ENCODE measurements around the gene IFT20. TPM values are rescaled to one million over a fixed set of nuclear protein-coding genes. Genes with fewer than 3 reads are reported as not detected.

IFT20 gene
- polyA plus RNA-seq, 1 donor (not counting 4 experiments of a cell fraction or from before 2014, with no cell fraction given): 28.7 TPM

DNA sequence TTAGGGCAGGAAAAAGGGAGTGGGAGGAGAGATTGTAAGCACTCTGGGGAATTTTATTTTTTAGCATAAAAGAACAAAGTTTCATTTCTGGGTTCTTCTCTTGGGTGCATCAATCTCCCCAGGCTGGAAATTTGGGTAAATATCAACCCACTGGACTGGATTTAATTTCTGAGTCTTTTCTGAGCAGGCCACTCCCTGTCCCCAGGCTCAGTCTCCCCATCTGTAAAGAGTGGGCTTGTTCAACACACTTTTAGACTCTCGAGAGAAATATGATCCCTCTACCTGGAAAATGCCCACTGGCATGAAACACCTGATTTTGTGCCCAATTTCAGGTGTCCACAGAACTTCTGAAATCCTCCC is 35.5 kb upstream of the IFT20 start:
- TF ChIP-seq, protein P1, sequence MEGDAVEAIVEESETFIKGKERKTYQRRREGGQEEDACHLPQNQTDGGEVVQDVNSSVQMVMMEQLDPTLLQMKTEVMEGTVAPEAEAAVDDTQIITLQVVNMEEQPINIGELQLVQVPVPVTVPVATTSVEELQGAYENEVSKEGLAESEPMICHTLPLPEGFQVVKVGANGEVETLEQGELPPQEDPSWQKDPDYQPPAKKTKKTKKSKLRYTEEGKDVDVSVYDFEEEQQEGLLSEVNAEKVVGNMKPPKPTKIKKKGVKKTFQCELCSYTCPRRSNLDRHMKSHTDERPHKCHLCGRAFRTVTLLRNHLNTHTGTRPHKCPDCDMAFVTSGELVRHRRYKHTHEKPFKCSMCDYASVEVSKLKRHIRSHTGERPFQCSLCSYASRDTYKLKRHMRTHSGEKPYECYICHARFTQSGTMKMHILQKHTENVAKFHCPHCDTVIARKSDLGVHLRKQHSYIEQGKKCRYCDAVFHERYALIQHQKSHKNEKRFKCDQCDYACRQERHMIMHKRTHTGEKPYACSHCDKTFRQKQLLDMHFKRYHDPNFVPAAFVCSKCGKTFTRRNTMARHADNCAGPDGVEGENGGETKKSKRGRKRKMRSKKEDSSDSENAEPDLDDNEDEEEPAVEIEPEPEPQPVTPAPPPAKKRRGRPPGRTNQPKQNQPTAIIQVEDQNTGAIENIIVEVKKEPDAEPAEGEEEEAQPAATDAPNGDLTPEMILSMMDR (optimal IDR thresholded peaks at IDR 0.05 in 1 of 3, IDR thresholded peaks at IDR 0.05 in 1 of 3, conservative IDR thresholded peaks at IDR 0.05 in 1 of 3; ENCODE audit: extremely low read depth in 1 of 3, insufficient read depth in 2 of 3, low read length in 3 of 3): no peak
- TF ChIP-seq EZH2 (IDR thresholded peaks at IDR 0.05; ENCODE audit: low read length): no peak
- dilution Hi-C loops (cut with MboI; ENCODE audit: extremely low pct_ligation_motif_present, low sequenced_read_pairs): no loop called here
- Histone ChIP-seq H3K27ac (ENCODE audit: control insufficient read depth, insufficient read depth, low read length) (no peak overlapping the region), H3K36me3 (ENCODE audit: control insufficient read depth in 2 of 2, extremely low read depth in 1 of 2, insufficient read depth in 2 of 2, low read length in 2 of 2) (no peaks in the 10 kb centered on the region), H2AFZ (ENCODE audit: control insufficient read depth, low read length) (no peak overlapping the region), H3K4me2 (ENCODE audit: control insufficient read depth, extremely low read depth, insufficient read depth, low read depth, low read length) (no peak overlapping the region), H3K9me3 (ENCODE audit: control insufficient read depth, low read depth, low read length) (no peaks in the 10 kb centered on the region), H3K79me2 (ENCODE audit: control insufficient read depth, insufficient read depth, low read length) (no peaks in the 10 kb centered on the region), H3K9me1 (ENCODE audit: control insufficient read depth, extremely low read depth, insufficient read depth, low read length) (no peaks in the 10 kb centered on the region), H4K20me1 (ENCODE audit: control insufficient read depth, extremely low read depth, insufficient read depth, low read length) (no peaks in the 10 kb centered on the region), H3K9ac (ENCODE audit: control insufficient read depth, extremely low read depth, insufficient read depth, low read length) (no peak overlapping the region), H3K4me1 (ENCODE audit: control insufficient read depth, extremely low read depth, insufficient read depth, low read length) (peaks cover 8% of the 10 kb centered on the region), H3K4me3 (ENCODE audit: control insufficient read depth in 2 of 3, extremely low read depth in 1 of 3, insufficient read depth in 2 of 3, low read depth in 1 of 3, low read length in 3 of 3) (no peak overlapping the region), H3K27me3 (ENCODE audit: control insufficient read depth, extremely low read depth, insufficient read depth, low read length) (peaks cover 18% of the 10 kb centered on the region)
- DNase-seq (ENCODE audit: low read depth, low spot score) (no peak), FAIRE-seq (no peak)

DNA sequence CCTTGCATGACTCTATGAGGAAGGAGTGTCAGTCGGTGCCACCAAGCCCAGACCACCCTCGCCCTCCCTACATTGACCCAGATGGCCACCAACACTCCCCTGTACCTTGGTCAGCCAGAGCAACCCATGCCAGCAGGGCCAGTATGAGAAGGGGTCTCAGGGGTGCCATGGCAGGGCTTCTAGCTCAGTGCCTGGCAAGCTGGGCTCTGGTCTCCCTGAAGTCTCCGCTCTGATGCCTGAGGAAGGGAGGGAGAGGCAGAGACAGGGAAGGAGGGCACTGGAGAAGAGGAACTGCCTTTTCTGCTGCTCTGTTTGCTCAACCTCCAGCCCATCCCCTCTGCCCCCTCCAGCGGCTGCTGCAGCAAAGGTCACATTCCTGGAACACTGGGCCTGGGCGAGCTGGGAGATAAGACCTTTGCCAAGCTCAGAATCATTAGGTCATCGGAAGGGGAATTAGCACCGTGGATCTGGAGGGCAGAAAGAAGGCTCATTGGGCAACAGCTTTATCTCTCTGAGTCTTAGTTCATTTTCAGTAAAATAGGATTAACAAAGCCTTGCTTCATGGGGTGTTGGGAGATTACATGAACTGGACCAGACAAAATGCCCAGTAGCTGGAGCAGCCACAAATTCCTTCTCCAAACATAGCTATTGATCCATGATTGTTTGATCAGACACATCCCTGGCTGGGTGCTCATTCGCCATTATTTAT is 34.9 kb upstream of the IFT20 start, which contains the start of gene VTN:
Gene VTN, minus strand, starts transcription at position 273 of the 709 bp plus-strand sequence. Its CDS starts 104 bp downstream, at position 169.
- H3K9ac ChIP-seq (ENCODE audit: control insufficient read depth, extremely low read depth, insufficient read depth, low read length): no peak within 1 kb of the TSS
- no peak for FAIRE-seq
- H3K27ac ChIP-seq (ENCODE audit: control insufficient read depth, insufficient read depth, low read length): no peak within 1 kb of the TSS

More for the DNA sequence above, 34.9 kb upstream of the IFT20 start, which contains the start of gene VTN:
- Histone ChIP-seq H3K4me3 (ENCODE audit: control insufficient read depth in 2 of 3, extremely low read depth in 1 of 3, insufficient read depth in 2 of 3, low read depth in 1 of 3, low read length in 3 of 3) (no peak within 1 kb of the TSS), H3K4me1 (ENCODE audit: control insufficient read depth, extremely low read depth, insufficient read depth, low read length) (peaks cover 8% of the 10 kb centered on the region), H3K9me1 (ENCODE audit: control insufficient read depth, extremely low read depth, insufficient read depth, low read length) (no peaks in the 10 kb centered on the region), H3K79me2 (ENCODE audit: control insufficient read depth, insufficient read depth, low read length) (no peaks in the 10 kb centered on the region), H3K36me3 (ENCODE audit: control insufficient read depth in 2 of 2, extremely low read depth in 1 of 2, insufficient read depth in 2 of 2, low read length in 2 of 2) (peaks cover 0 to 2% of the 10 kb centered on the region in 2 experiments), H3K27me3 (ENCODE audit: control insufficient read depth, extremely low read depth, insufficient read depth, low read length) (peaks cover 18% of the 10 kb centered on the region), H3K9me3 (ENCODE audit: control insufficient read depth, low read depth, low read length) (no peaks in the 10 kb centered on the region), H3K4me2 (ENCODE audit: control insufficient read depth, extremely low read depth, insufficient read depth, low read depth, low read length) (no peak within 1 kb of the TSS), H4K20me1 (ENCODE audit: control insufficient read depth, extremely low read depth, insufficient read depth, low read length) (no peaks in the 10 kb centered on the region), H2AFZ (ENCODE audit: control insufficient read depth, low read length) (no peak within 1 kb of the TSS)
- dilution Hi-C loops (cut with MboI; ENCODE audit: extremely low pct_ligation_motif_present, low sequenced_read_pairs): no loop called here
- no peak for DNase-seq (ENCODE audit: low read depth, low spot score)
- no peak for TF ChIP-seq EZH2 (IDR thresholded peaks at IDR 0.05; ENCODE audit: low read length)
- TF ChIP-seq, protein P1 (optimal IDR thresholded peaks at IDR 0.05 in 1 of 3, IDR thresholded peaks at IDR 0.05 in 1 of 3, conservative IDR thresholded peaks at IDR 0.05 in 1 of 3; ENCODE audit: extremely low read depth in 1 of 3, insufficient read depth in 2 of 3, low read length in 3 of 3): no peak

Measured in keratinocyte (primary cell).